Stimulated activated memory B cell treated with anti-CD40 and anti-IgM and Interleukin-4, amounts not matched to agents 10 μg/mL and 1 μg/mL and 100 μg/mL, for 72 hours (primary cell): ENCODE measurements around the gene GRM8.

Source experiments
- ATAC-seq: fragments of 150-1000 bp; cut with Tn5 transposase; 2 replicates; pipeline ENCODE4 v1.10.0; 2021
- H3K27ac Mint-ChIP-seq: one replicate; pipeline ENCODE4 v1.8.0; 2022; ENCODE audit warnings: mild to moderate bottlenecking, mixed read lengths
- H3K27me3 Mint-ChIP-seq: one replicate; pipeline ENCODE4 v1.8.0; 2022; ENCODE audit warnings: mixed read lengths
- H3K36me3 Mint-ChIP-seq: one replicate; pipeline ENCODE4 v1.8.0; 2022; ENCODE audit warnings: mixed read lengths
- H3K4me1 Mint-ChIP-seq: one replicate; pipeline ENCODE4 v1.8.0; 2022; ENCODE audit warnings: mixed read lengths
- H3K4me3 Mint-ChIP-seq: one replicate; pipeline ENCODE4 v1.8.0; 2022; ENCODE audit warnings: mild to moderate bottlenecking, moderate library complexity, mixed read lengths
- H3K9me3 Mint-ChIP-seq: one replicate; pipeline ENCODE4 v1.8.0; 2022; ENCODE audit warnings: mixed read lengths

The GRM8 gene

GRCh38 chr7:126441745-126442144 is 811.0 kb downstream of the GRM8 start:
- H3K4me1 Mint-ChIP-seq, result no peaks in the 10 kb centered on the region
- ATAC-seq, result no peak
- peaks cover 3% of the 10 kb centered on the region for H3K9me3 Mint-ChIP-seq
- no peaks in the 10 kb centered on the region for H3K27me3 Mint-ChIP-seq
- H3K36me3 Mint-ChIP-seq, result no peaks in the 10 kb centered on the region
- H3K4me3 Mint-ChIP-seq, result no peak overlapping the region
- no peak overlapping the region for H3K27ac Mint-ChIP-seq

- no peak overlapping the region for H3K4me3 Mint-ChIP-seq
Measured at GRCh38 chr7:126440542-126440941, 812.2 kb downstream of the GRM8 start.

GRCh38 chr7:126436213-126436868 is 816.4 kb downstream of the GRM8 start:
- H3K9me3 Mint-ChIP-seq, result peaks cover 6% of the 10 kb centered on the region
- H3K27ac Mint-ChIP-seq, result no peak overlapping the region

More at GRCh38 chr7:126440542-126440941, 812.2 kb downstream of the GRM8 start:
- H3K4me1 Mint-ChIP-seq, result no peaks in the 10 kb centered on the region
- H3K27ac Mint-ChIP-seq, result no peak overlapping the region
- ATAC-seq, result no peak
- H3K9me3 Mint-ChIP-seq, result peaks cover 3% of the 10 kb centered on the region
- H3K36me3 Mint-ChIP-seq, result no peaks in the 10 kb centered on the region
- no peaks in the 10 kb centered on the region for H3K27me3 Mint-ChIP-seq

GRCh38 chr7:126426652-126427051 is 826.1 kb downstream of the GRM8 start:
- no peak for ATAC-seq
- no peaks in the 10 kb centered on the region for H3K36me3 Mint-ChIP-seq
- H3K4me1 Mint-ChIP-seq, result no peaks in the 10 kb centered on the region
- no peak overlapping the region for H3K4me3 Mint-ChIP-seq
- no peaks in the 10 kb centered on the region for H3K27me3 Mint-ChIP-seq
- no peak overlapping the region for H3K27ac Mint-ChIP-seq
- peaks cover 3% of the 10 kb centered on the region for H3K9me3 Mint-ChIP-seq

More at GRCh38 chr7:126436213-126436868, 816.4 kb downstream of the GRM8 start:
- H3K36me3 Mint-ChIP-seq, result no peaks in the 10 kb centered on the region
- no peaks in the 10 kb centered on the region for H3K27me3 Mint-ChIP-seq
- H3K4me3 Mint-ChIP-seq, result no peak overlapping the region
- no peak for ATAC-seq
- no peaks in the 10 kb centered on the region for H3K4me1 Mint-ChIP-seq

GRCh38 chr7:126424985-126425384 is 827.8 kb downstream of the GRM8 start:
- Mint-ChIP-seq H3K4me1 (no peaks in the 10 kb centered on the region), H3K27ac (no peak overlapping the region), H3K36me3 (no peaks in the 10 kb centered on the region), H3K4me3 (no peak overlapping the region), H3K27me3 (no peaks in the 10 kb centered on the region), H3K9me3 (peaks cover 3% of the 10 kb centered on the region)
- no peak for ATAC-seq

GRCh38 chr7:126419047-126419446 is 833.7 kb downstream of the GRM8 start:
- Mint-ChIP-seq H3K4me3 (no peak overlapping the region), H3K9me3 (no peaks in the 10 kb centered on the region), H3K27me3 (no peaks in the 10 kb centered on the region), H3K36me3 (no peaks in the 10 kb centered on the region), H3K27ac (no peak overlapping the region), H3K4me1 (no peaks in the 10 kb centered on the region)
- no peak for ATAC-seq

GRCh38 chr7:126411821-126412383 is 840.8 kb downstream of the GRM8 start:
- Mint-ChIP-seq H3K9me3 (no peaks in the 10 kb centered on the region), H3K36me3 (no peaks in the 10 kb centered on the region), H3K27ac (no peak overlapping the region), H3K27me3 (no peaks in the 10 kb centered on the region), H3K4me3 (no peak overlapping the region), H3K4me1 (no peaks in the 10 kb centered on the region)
- no peak for ATAC-seq

- no peak for ATAC-seq
- Mint-ChIP-seq H3K27me3 (no peaks in the 10 kb centered on the region), H3K9me3 (no peaks in the 10 kb centered on the region), H3K27ac (no peak overlapping the region), H3K4me3 (no peak overlapping the region), H3K36me3 (no peaks in the 10 kb centered on the region), H3K4me1 (no peaks in the 10 kb centered on the region)
Measured at GRCh38 chr7:126411032-126411820, 841.5 kb downstream of the GRM8 start.

GRCh38 chr7:126403040-126403439 is 849.7 kb downstream of the GRM8 start:
- Mint-ChIP-seq H3K4me3 (no peak overlapping the region), H3K36me3 (no peaks in the 10 kb centered on the region), H3K27me3 (no peaks in the 10 kb centered on the region), H3K4me1 (no peaks in the 10 kb centered on the region), H3K9me3 (no peaks in the 10 kb centered on the region), H3K27ac (no peak overlapping the region)
- no peak for ATAC-seq

GRCh38 chr7:126401918-126402317 is 850.8 kb downstream of the GRM8 start:
- Mint-ChIP-seq H3K4me1 (no peaks in the 10 kb centered on the region), H3K27ac (no peak overlapping the region), H3K4me3 (no peak overlapping the region), H3K27me3 (no peaks in the 10 kb centered on the region), H3K36me3 (no peaks in the 10 kb centered on the region), H3K9me3 (no peaks in the 10 kb centered on the region)
- ATAC-seq, result no peak

GRCh38 chr7:126398851-126399529 is 853.8 kb downstream of the GRM8 start:
- H3K4me1 Mint-ChIP-seq, result no peaks in the 10 kb centered on the region
- H3K27ac Mint-ChIP-seq, result no peak overlapping the region
- H3K9me3 Mint-ChIP-seq, result no peaks in the 10 kb centered on the region
- no peak for ATAC-seq
- H3K36me3 Mint-ChIP-seq, result no peaks in the 10 kb centered on the region
- no peaks in the 10 kb centered on the region for H3K27me3 Mint-ChIP-seq
- no peak overlapping the region for H3K4me3 Mint-ChIP-seq

GRCh38 chr7:126398285-126398684 is 854.5 kb downstream of the GRM8 start:
- Mint-ChIP-seq H3K9me3 (no peaks in the 10 kb centered on the region), H3K27me3 (no peaks in the 10 kb centered on the region), H3K4me3 (no peak overlapping the region), H3K36me3 (no peaks in the 10 kb centered on the region), H3K4me1 (no peaks in the 10 kb centered on the region), H3K27ac (no peak overlapping the region)
- no peak for ATAC-seq

- Mint-ChIP-seq H3K27ac (no peak overlapping the region), H3K27me3 (no peaks in the 10 kb centered on the region), H3K9me3 (peaks cover 10% of the 10 kb centered on the region), H3K4me3 (no peak overlapping the region), H3K36me3 (no peaks in the 10 kb centered on the region), H3K4me1 (no peaks in the 10 kb centered on the region)
- no peak for ATAC-seq
Measured at GRCh38 chr7:126394406-126394805, 858.3 kb downstream of the GRM8 start.
